HEK293T (cell line): ENCODE results near the gene NKX2-1.

Experiments used
- CTCF ChIA-PET: fragments of 350-600 bp; formaldehyde crosslinking; extraction: SDS; loops from one replicate; lab custom pipeline; 2021; ENCODE audit warnings: antibody characterized with exemption, inconsistent platforms; lab: Yijun Ruan, JAX
- POLR2A ChIA-PET: fragments of 350-600 bp; formaldehyde crosslinking; extraction: SDS; loops from one replicate; lab custom pipeline; 2020; ENCODE audit warnings: antibody characterized with exemption, inconsistent platforms; lab: Yijun Ruan, JAX
- DNase-seq: peaks from one replicate; pipeline ENCODE4 v3.0.0; 2012; ENCODE audit warnings: mixed read lengths; ENCODE audit errors: extremely low spot score
- ARNT ChIP-seq: fragments of 450-650 bp; IDR thresholded peaks from 2 replicates; pipeline ENCODE4 v1.6.1; 2017; ENCODE audit warnings: mild to moderate bottlenecking
- BHLHE40 ChIP-seq: fragments of 450-650 bp; IDR thresholded peaks from 2 replicates; pipeline ENCODE4 v1.6.1; 2016; ENCODE audit warnings: mild to moderate bottlenecking, moderate library complexity, borderline replicate concordance
- CTBP1 ChIP-seq: fragments of 450-650 bp; IDR thresholded peaks from 2 replicates; pipeline ENCODE4 v1.6.1; 2016; ENCODE audit warnings: borderline replicate concordance
- ELF4 ChIP-seq: fragments of 450-650 bp; IDR thresholded peaks from 2 replicates; pipeline ENCODE4 v1.6.1; 2017; ENCODE audit warnings: antibody characterized with exemption
- FOXA1 ChIP-seq: fragments of 450-650 bp; IDR thresholded peaks from 2 replicates; pipeline ENCODE4 v1.6.1; 2016; ENCODE audit warnings: mild to moderate bottlenecking
- FOXK2 ChIP-seq: fragments of 450-650 bp; IDR thresholded peaks from 2 replicates; pipeline ENCODE4 v1.6.1; 2016; ENCODE audit warnings: mild to moderate bottlenecking
- FOXM1 ChIP-seq: fragments of 450-650 bp; IDR thresholded peaks from 2 replicates; pipeline ENCODE4 v1.6.1; 2017; ENCODE audit warnings: mild to moderate bottlenecking, borderline replicate concordance
- HDGF ChIP-seq: fragments of 450-650 bp; IDR thresholded peaks from 2 replicates; pipeline ENCODE4 v1.6.1; 2017; ENCODE audit warnings: antibody characterized with exemption, borderline replicate concordance
- L3MBTL2 ChIP-seq: fragments of 450-650 bp; conservative IDR thresholded peaks from 2 replicates; pipeline ENCODE4 v1.6.1; 2016; ENCODE audit warnings: mild to moderate bottlenecking
- LEF1 ChIP-seq: fragments of 450-650 bp; IDR thresholded peaks from 2 replicates; pipeline ENCODE4 v1.6.1; 2017; ENCODE audit warnings: mild to moderate bottlenecking, borderline replicate concordance
- NFRKB ChIP-seq: fragments of 450-650 bp; IDR thresholded peaks from 2 replicates; pipeline ENCODE4 v1.6.1; 2016; ENCODE audit warnings: mild to moderate bottlenecking, moderate library complexity
- SP1 ChIP-seq: fragments of 450-650 bp; IDR thresholded peaks from 2 replicates; pipeline ENCODE4 v1.6.1; 2017
- SUZ12 ChIP-seq: fragments of 450-650 bp; IDR thresholded peaks from 2 replicates; pipeline ENCODE4 v1.6.1; 2016; ENCODE audit warnings: mild to moderate bottlenecking
- TARDBP ChIP-seq: fragments of 450-650 bp; IDR thresholded peaks from 2 replicates; pipeline ENCODE4 v1.6.1; 2016
- ZNF384 ChIP-seq: fragments of 450-650 bp; IDR thresholded peaks from 2 replicates; pipeline ENCODE4 v1.6.1; 2016
- TF ChIP-seq, protein P1 (sequence below): fragments of 450-650 bp; IDR thresholded peaks from 2 replicates; pipeline ENCODE4 v1.6.1; 2016

NKX2-1 gene

DNA sequence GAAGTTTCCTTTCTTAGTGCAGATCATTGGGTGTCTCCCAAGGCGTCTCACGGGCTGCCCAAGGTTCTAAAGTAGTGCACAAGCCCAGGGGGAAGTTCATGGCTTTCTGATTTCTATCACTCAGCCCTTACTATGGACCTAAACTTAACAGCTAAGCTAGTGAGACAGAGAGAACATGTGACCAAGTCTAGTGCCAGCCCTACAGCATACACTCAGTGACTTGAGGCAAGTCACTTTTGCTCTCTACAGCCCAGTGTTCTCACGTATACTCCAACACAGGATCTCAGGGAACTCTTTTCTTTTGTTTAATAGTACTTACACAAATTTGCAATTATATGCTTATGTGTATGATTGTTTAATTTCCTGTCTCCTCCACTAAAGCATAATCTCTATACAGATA is 48.6 kb downstream of the NKX2-1 start:
- ChIA-PET POLR2A (no interaction called here), CTCF (interaction anchor here (0.9 kb wide), 1 partner anchor 10 kb away, joined by 3 read pairs; no protein-coding TSS in a partner anchor)
- DNase-seq = no peak
- TF ChIP-seq SP1 (no peak), TARDBP (no peak), HDGF (no peak), NFRKB (no peak), FOXM1 (no peak), ZNF384 (no peak), CTBP1 (no peak), LEF1 (no peak), FOXA1 (no peak), BHLHE40 (no peak), ELF4 (no peak), ARNT (no peak), FOXK2 (no peak), L3MBTL2 (no peak), SUZ12 (no peak)
- TF ChIP-seq, protein P1, sequence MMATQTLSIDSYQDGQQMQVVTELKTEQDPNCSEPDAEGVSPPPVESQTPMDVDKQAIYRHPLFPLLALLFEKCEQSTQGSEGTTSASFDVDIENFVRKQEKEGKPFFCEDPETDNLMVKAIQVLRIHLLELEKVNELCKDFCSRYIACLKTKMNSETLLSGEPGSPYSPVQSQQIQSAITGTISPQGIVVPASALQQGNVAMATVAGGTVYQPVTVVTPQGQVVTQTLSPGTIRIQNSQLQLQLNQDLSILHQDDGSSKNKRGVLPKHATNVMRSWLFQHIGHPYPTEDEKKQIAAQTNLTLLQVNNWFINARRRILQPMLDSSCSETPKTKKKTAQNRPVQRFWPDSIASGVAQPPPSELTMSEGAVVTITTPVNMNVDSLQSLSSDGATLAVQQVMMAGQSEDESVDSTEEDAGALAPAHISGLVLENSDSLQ = no peak

DNA sequence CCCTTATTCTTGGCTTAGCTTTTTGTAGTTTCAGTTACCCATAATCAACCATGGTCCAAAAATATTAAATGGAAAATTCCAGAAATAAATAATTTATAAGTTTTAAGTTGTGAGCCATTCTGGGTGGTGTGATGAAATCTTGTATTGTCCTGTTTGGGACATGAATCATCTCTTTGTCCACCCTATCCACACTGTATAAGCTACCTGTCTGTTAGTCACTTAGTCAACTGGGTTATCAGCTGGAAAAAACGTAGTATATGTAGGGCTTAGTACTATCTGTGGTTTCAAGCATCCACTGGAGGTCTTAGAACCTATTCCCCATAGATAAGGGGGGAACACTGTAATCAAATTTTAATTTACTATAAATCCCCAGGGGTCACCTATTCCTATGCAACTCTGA is 52.7 kb downstream of the NKX2-1 start:
- ChIA-PET POLR2A (no interaction called here), CTCF (no interaction called here)
- TF ChIP-seq FOXA1 (no peak), SP1 (no peak), FOXM1 (no peak), CTBP1 (no peak)
- no peak for DNase-seq
